Muscle of leg (tissue), 11 donors: ENCODE measurements around the gene ACTR2. TPM values are rescaled to one million over a fixed set of nuclear protein-coding genes. Genes with fewer than 3 reads are reported as not detected.
A peak's percentile ranks its signal among the peaks of the same experiment; 100 is the strongest.
"Not testable (repeated sequence)": the region's sequence is repeated elsewhere in the genome, so short reads cannot be mapped to it uniquely, and the experiment has no call there.

Experiments
- DNase-seq: peaks from one replicate; pipeline ENCODE4 v3.0.0; 2013
- H3K27ac ChIP-seq: one replicate; pipeline ENCODE4 v1.5.1; 2013; ENCODE audit warnings: mild to moderate bottlenecking, low read length, control low read depth
- H3K27me3 ChIP-seq: one replicate; pipeline ENCODE4 v1.6.1; 2013; ENCODE audit warnings: low read length; ENCODE audit not compliant: control insufficient read depth, insufficient read depth
- H3K36me3 ChIP-seq: one replicate; pipeline ENCODE4 v1.6.1; 2013; ENCODE audit warnings: low read length; ENCODE audit not compliant: control insufficient read depth, insufficient read depth
- H3K4me1 ChIP-seq: one replicate; pipeline ENCODE4 v1.6.1; 2013; ENCODE audit warnings: low read length; ENCODE audit not compliant: control insufficient read depth, insufficient read depth
- H3K4me3 ChIP-seq: one replicate; pipeline ENCODE4 v1.5.1; 2013; ENCODE audit warnings: low read length, control low read depth
- H3K9me3 ChIP-seq: replicated peaks from 2 replicates; pipeline ENCODE4 v1.6.1; 2013; ENCODE audit warnings: low read depth, low read length; ENCODE audit not compliant: control insufficient read depth
- WGBS: methylation state at CpG from one replicate; pipeline ENCODE4 v1.1.5; 2013; ENCODE audit warnings: missing lambda C conversion rate; ENCODE audit not compliant: insufficient coverage; 5-methylcytosine and 5-hydroxymethylcytosine counted together
- polyA plus RNA-seq, 8 donors: library from polyadenylated mRNA; unstranded; fragments of 120-200 nt; gene quantifications; one replicate each; pipeline versions ENCODE4 v1.2.1 to v1.2.3, GENCODE V29; 2013; ENCODE audit warnings: inconsistent platforms in 1 of 8, low replicate concordance in 1 of 8; ENCODE audit not compliant: insufficient read length in 8 of 8, insufficient read depth in 1 of 8
- total RNA-seq: library from RNA; stranded (reverse); fragments of 120-200 nt; gene quantifications from one replicate; pipeline ENCODE4 v1.2.4, GENCODE V29; 2013

The ACTR2 gene
- total and polyA plus RNA-seq, 9 donors, result 38.3 to 170 (median 125) TPM

- WGBS, result 96% methylated on average over 6 of the region's 8 CpGs
- H3K4me1 ChIP-seq, H3K9me3 ChIP-seq, DNase-seq, H3K27me3 ChIP-seq, H3K4me3 ChIP-seq, H3K27ac ChIP-seq, H3K36me3 ChIP-seq: not testable (repeated sequence)
These were observed 6.4 kb upstream of the ACTR2 start for GRCh38 chr2:65221275-65221674.

- H3K4me3 ChIP-seq, result peak overlapping the region; percentile 97
- H3K27me3 ChIP-seq, result no peaks in the 10 kb centered on the region
- H3K36me3 ChIP-seq, result peaks cover 4% of the 10 kb centered on the region
- H3K27ac ChIP-seq, result peak overlapping the region; percentile 85
- WGBS, result under 1% methylated on average over 13 of the region's 13 CpGs
- DNase-seq, result peak; percentile 39
- peaks cover 4% of the 10 kb centered on the region for H3K4me1 ChIP-seq
- no peaks in the 10 kb centered on the region for H3K9me3 ChIP-seq
These were observed 593 bp upstream of the ACTR2 start for GRCh38 chr2:65227020-65227455.

- peak; percentile 77 for DNase-seq
- no peaks in the 10 kb centered on the region for H3K9me3 ChIP-seq
- peaks cover 4% of the 10 kb centered on the region for H3K4me1 ChIP-seq
- peak overlapping the region; percentile 97 for H3K4me3 ChIP-seq
- H3K27ac ChIP-seq, result peak overlapping the region; percentile 97
- H3K27me3 ChIP-seq, result no peaks in the 10 kb centered on the region
- H3K36me3 ChIP-seq, result peaks cover 6% of the 10 kb centered on the region
- 2% methylated on average over 6 of the region's 16 CpGs for WGBS
These were observed 676 bp downstream of the ACTR2 start for GRCh38 chr2:65228263-65228750.

GRCh38 chr2:65231121-65231520 is 3.5 kb downstream of the ACTR2 start:
- Histone ChIP-seq H3K4me1 (peaks cover 4% of the 10 kb centered on the region), H3K36me3 (peaks cover 6% of the 10 kb centered on the region), H3K27ac (no peak overlapping the region), H3K27me3 (no peaks in the 10 kb centered on the region), H3K9me3 (no peaks in the 10 kb centered on the region), H3K4me3 (no peak overlapping the region)
- WGBS, result no CpG with 5 or more reads among the region's 1 CpG
- no peak for DNase-seq

- no peak overlapping the region for H3K27ac ChIP-seq
- DNase-seq, result no peak
- 77% methylated on average over 4 of the region's 8 CpGs for WGBS
These were observed 4.4 kb downstream of the ACTR2 start for GRCh38 chr2:65231892-65232477.

GRCh38 chr2:65232636-65233035 is 5.0 kb downstream of the ACTR2 start:
- peak; percentile 19 for DNase-seq
- Histone ChIP-seq H3K9me3 (no peaks in the 10 kb centered on the region), H3K36me3 (peaks cover 6% of the 10 kb centered on the region), H3K27me3 (no peaks in the 10 kb centered on the region), H3K4me3 (no peak overlapping the region), H3K27ac (no peak overlapping the region), H3K4me1 (peaks cover 4% of the 10 kb centered on the region)
- WGBS, result no CpG with 5 or more reads among the region's 2 CpGs

More at GRCh38 chr2:65231892-65232477, 4.4 kb downstream of the ACTR2 start:
- H3K36me3 ChIP-seq, result peaks cover 6% of the 10 kb centered on the region
- no peaks in the 10 kb centered on the region for H3K9me3 ChIP-seq
- no peaks in the 10 kb centered on the region for H3K27me3 ChIP-seq
- peaks cover 4% of the 10 kb centered on the region for H3K4me1 ChIP-seq
- no peak overlapping the region for H3K4me3 ChIP-seq

GRCh38 chr2:65240657-65241056 is 13.0 kb downstream of the ACTR2 start:
- Histone ChIP-seq H3K4me1 (no peaks in the 10 kb centered on the region), H3K27ac (no peak overlapping the region), H3K4me3 (no peak overlapping the region), H3K27me3 (no peaks in the 10 kb centered on the region), H3K36me3 (peaks cover 5% of the 10 kb centered on the region), H3K9me3 (no peaks in the 10 kb centered on the region)
- DNase-seq, result no peak
- WGBS, result no CpG with 5 or more reads among the region's 3 CpGs

GRCh38 chr2:65244452-65244851 is 16.8 kb downstream of the ACTR2 start:
- not testable (repeated sequence) for H3K27ac ChIP-seq, H3K9me3 ChIP-seq, H3K27me3 ChIP-seq, H3K36me3 ChIP-seq, DNase-seq, H3K4me3 ChIP-seq, H3K4me1 ChIP-seq
- WGBS, result 100% methylated on average over 1 of the region's 2 CpGs

GRCh38 chr2:65252640-65253039 is 25.0 kb downstream of the ACTR2 start:
- no peaks in the 10 kb centered on the region for H3K27me3 ChIP-seq
- no peak overlapping the region for H3K4me3 ChIP-seq
- H3K9me3 ChIP-seq, result no peaks in the 10 kb centered on the region
- peaks cover 21% of the 10 kb centered on the region for H3K36me3 ChIP-seq
- DNase-seq, result no peak
- no peak overlapping the region for H3K27ac ChIP-seq
- H3K4me1 ChIP-seq, result no peaks in the 10 kb centered on the region

GRCh38 chr2:65255356-65255755 is 27.7 kb downstream of the ACTR2 start:
- no peaks in the 10 kb centered on the region for H3K4me1 ChIP-seq
- WGBS, result 91% methylated on average over 4 of the region's 6 CpGs
- DNase-seq, result no peak
- peaks cover 24% of the 10 kb centered on the region for H3K36me3 ChIP-seq
- H3K27ac ChIP-seq, result no peak overlapping the region
- no peak overlapping the region for H3K4me3 ChIP-seq
- H3K9me3 ChIP-seq, result no peaks in the 10 kb centered on the region
- H3K27me3 ChIP-seq, result no peaks in the 10 kb centered on the region

GRCh38 chr2:65256054-65256453 is 28.4 kb downstream of the ACTR2 start:
- H3K4me1 ChIP-seq, result no peaks in the 10 kb centered on the region
- DNase-seq, result no peak
- no peak overlapping the region for H3K27ac ChIP-seq
- H3K4me3 ChIP-seq, result no peak overlapping the region
- peaks cover 21% of the 10 kb centered on the region for H3K36me3 ChIP-seq
- no CpG with 5 or more reads among the region's 1 CpG for WGBS
- no peaks in the 10 kb centered on the region for H3K9me3 ChIP-seq
- H3K27me3 ChIP-seq, result no peaks in the 10 kb centered on the region
